Measurements from ENCODE around the gene SEMA4D.

SEMA4D gene

GRCh38 chr9:89365532-89365912 lies 132.4 kb downstream of the SEMA4D start:
- no peak for TF ChIP-seq GATA1 (IDR thresholded peaks at IDR 0.05; ENCODE audit: low read depth, low read length)
- no peak for TF ChIP-seq POLR2A (IDR thresholded peaks at IDR 0.05; ENCODE audit: low read length)
- DNase-seq: no peak

GRCh38 chr9:89364666-89365531 lies 133.0 kb downstream of the SEMA4D start:
- peak; percentile 55 to 56 for DNase-seq
- TF ChIP-seq GATA1 (IDR thresholded peaks at IDR 0.05; ENCODE audit: low read depth, low read length) (no peak), POLR2A (IDR thresholded peaks at IDR 0.05; ENCODE audit: low read length) (no peak)

- DNase-seq: no peak
Observed at GRCh38 chr9:89363921-89364665, 133.8 kb downstream of the SEMA4D start.

GRCh38 chr9:89363311-89363670 lies 134.6 kb downstream of the SEMA4D start:
- TF ChIP-seq POLR2A (IDR thresholded peaks at IDR 0.05; ENCODE audit: low read length): no peak
- TF ChIP-seq GATA1 (IDR thresholded peaks at IDR 0.05; ENCODE audit: low read depth, low read length): no peak
- DNase-seq: no peak

More at GRCh38 chr9:89363921-89364665, 133.8 kb downstream of the SEMA4D start:
- TF ChIP-seq GATA1 (IDR thresholded peaks at IDR 0.05; ENCODE audit: low read depth, low read length): no peak

- DNase-seq: no peak
- no peak for TF ChIP-seq GATA1 (IDR thresholded peaks at IDR 0.05; ENCODE audit: low read depth, low read length)
- no peak for TF ChIP-seq POLR2A (IDR thresholded peaks at IDR 0.05; ENCODE audit: low read length)
Observed at GRCh38 chr9:89362647-89363310, 135.1 kb downstream of the SEMA4D start.

GRCh38 chr9:89361816-89362646 lies 135.9 kb downstream of the SEMA4D start:
- DNase-seq: no peak
- TF ChIP-seq GATA1 (IDR thresholded peaks at IDR 0.05; ENCODE audit: low read depth, low read length) (no peak), POLR2A (IDR thresholded peaks at IDR 0.05; ENCODE audit: low read length) (no peak)

GRCh38 chr9:89361031-89361430 lies 136.9 kb downstream of the SEMA4D start:
- TF ChIP-seq POLR2A (IDR thresholded peaks at IDR 0.05; ENCODE audit: low read length) (no peak), GATA1 (IDR thresholded peaks at IDR 0.05; ENCODE audit: low read depth, low read length) (no peak)
- DNase-seq: no peak

GRCh38 chr9:89360465-89360864 lies 137.4 kb downstream of the SEMA4D start:
- TF ChIP-seq GATA1 (IDR thresholded peaks at IDR 0.05; ENCODE audit: low read depth, low read length) (no peak), POLR2A (IDR thresholded peaks at IDR 0.05; ENCODE audit: low read length) (no peak)
- no peak for DNase-seq

GRCh38 chr9:89359751-89360261 lies 138.1 kb downstream of the SEMA4D start:
- no peak for DNase-seq
- TF ChIP-seq POLR2A (IDR thresholded peaks at IDR 0.05; ENCODE audit: low read length): no peak
- no peak for TF ChIP-seq GATA1 (IDR thresholded peaks at IDR 0.05; ENCODE audit: low read depth, low read length)

- no peak for DNase-seq
- TF ChIP-seq POLR2A (IDR thresholded peaks at IDR 0.05; ENCODE audit: low read length) (no peak), GATA1 (IDR thresholded peaks at IDR 0.05; ENCODE audit: low read depth, low read length) (no peak)
Observed at GRCh38 chr9:89358985-89359384, 138.9 kb downstream of the SEMA4D start.

- no peak for DNase-seq
- no peak for TF ChIP-seq GATA1 (IDR thresholded peaks at IDR 0.05; ENCODE audit: low read depth, low read length)
- TF ChIP-seq POLR2A (IDR thresholded peaks at IDR 0.05; ENCODE audit: low read length): no peak
Observed at GRCh38 chr9:89358376-89358916, 139.5 kb downstream of the SEMA4D start.

- no peak for TF ChIP-seq GATA1 (IDR thresholded peaks at IDR 0.05; ENCODE audit: low read depth, low read length)
- TF ChIP-seq POLR2A (IDR thresholded peaks at IDR 0.05; ENCODE audit: low read length): no peak
- DNase-seq: no peak
Observed at GRCh38 chr9:89357331-89358197, 140.3 kb downstream of the SEMA4D start.

Data from erythroblast (primary cell).